Neural progenitor cell (in vitro differentiated cells): ENCODE measurements around the gene UTP3. TPM values are rescaled to one million over a fixed set of nuclear protein-coding genes. Genes with fewer than 3 reads are reported as not detected.
"Not testable (repeated sequence)": the region's sequence is repeated elsewhere in the genome, so short reads cannot be mapped to it uniquely, and the experiment has no call there.

Source experiments
- DNase-seq: peaks from one replicate; pipeline ENCODE4 v3.0.0-alpha.2; 2016; ENCODE audit warnings: low spot score
- H2AFZ ChIP-seq: fragments of 200-600 bp; sonication (generic); replicated peaks from 2 replicates; pipeline ENCODE4 v1.6.1; 2016; ENCODE audit warnings: antibody characterized with exemption
- H3F3A ChIP-seq: fragments of 200-600 bp; sonication (generic); 2 replicates; pipeline ENCODE4 v1.6.1; 2016; ENCODE audit warnings: antibody characterized with exemption, low read depth
- H3K27ac ChIP-seq: fragments of 200-600 bp; sonication (generic); 2 replicates; pipeline ENCODE4 v1.5.1; 2016; ENCODE audit warnings: mild to moderate bottlenecking
- H3K27me3 ChIP-seq: fragments of 200-600 bp; sonication (generic); 2 replicates; pipeline ENCODE4 v1.6.1; 2016; ENCODE audit warnings: mild to moderate bottlenecking, moderate library complexity
- H3K36me3 ChIP-seq: fragments of 200-600 bp; sonication (generic); 2 replicates; pipeline ENCODE4 v1.5.1; 2016
- H3K4me1 ChIP-seq: fragments of 200-600 bp; sonication (generic); 2 replicates; pipeline ENCODE4 v1.6.1; 2016; ENCODE audit warnings: mixed run types
- H3K4me2 ChIP-seq: fragments of 200-600 bp; sonication (generic); 2 replicates; pipeline ENCODE4 v1.6.1; 2016
- H3K4me3 ChIP-seq: fragments of 200-600 bp; sonication (generic); 2 replicates; pipeline ENCODE4 v1.5.1; 2016
- H3K79me2 ChIP-seq: fragments of 200-600 bp; sonication (generic); 2 replicates; pipeline ENCODE4 v1.6.1; 2016; ENCODE audit warnings: low read depth
- H3K9ac ChIP-seq: fragments of 200-600 bp; sonication (generic); 2 replicates; pipeline ENCODE4 v1.6.1; 2016
- H3K9me3 ChIP-seq: fragments of 200-600 bp; sonication (generic); 2 replicates; pipeline ENCODE4 v1.5.1; 2016; ENCODE audit warnings: low read depth
- H4K20me1 ChIP-seq: fragments of 200-600 bp; sonication (generic); 2 replicates; pipeline ENCODE4 v1.6.1; 2016; ENCODE audit warnings: low read depth
- H3K27ac Mint-ChIP-seq: 3 replicates; pipeline ENCODE4 v1.8.0; 2021; ENCODE audit warnings: mixed read lengths
- H3K27me3 Mint-ChIP-seq: 2 replicates; pipeline ENCODE4 v1.8.0; 2022; ENCODE audit warnings: low read depth, mild to moderate bottlenecking, inconsistent platforms, moderate library complexity, mixed read lengths; ENCODE audit not compliant: insufficient read depth
- H3K36me3 Mint-ChIP-seq: 3 replicates; pipeline ENCODE4 v1.8.0; 2021; ENCODE audit warnings: mixed read lengths
- H3K4me1 Mint-ChIP-seq: 3 replicates; pipeline ENCODE4 v1.8.0; 2021; ENCODE audit warnings: mixed read lengths
- H3K4me3 Mint-ChIP-seq: 3 replicates; pipeline ENCODE4 v1.8.0; 2021; ENCODE audit warnings: mild to moderate bottlenecking, moderate library complexity, mixed read lengths
- H3K9me3 Mint-ChIP-seq: 3 replicates; pipeline ENCODE4 v1.8.0; 2020; ENCODE audit warnings: mixed read lengths
- CTCF ChIP-seq: fragments of 200-600 bp; sonication (generic); IDR thresholded peaks from 2 replicates; pipeline ENCODE4 v1.5.1; 2017; ENCODE audit warnings: antibody characterized with exemption, mild to moderate bottlenecking
- EZH2 ChIP-seq: fragments of 200-600 bp; sonication (generic); IDR thresholded peaks from 2 replicates; pipeline ENCODE4 v1.6.1; 2017; ENCODE audit warnings: antibody characterized with exemption, mild to moderate bottlenecking, moderate library complexity
- EZH2phosphoT487 ChIP-seq: fragments of 200-600 bp; sonication (generic); IDR thresholded peaks from 2 replicates; pipeline ENCODE4 v1.6.1; 2017; ENCODE audit warnings: antibody characterized with exemption
- total RNA-seq: library from RNA; depleted of rRNA; stranded (reverse); fragments of >200 nt; gene quantifications from 2 replicates; pipeline ENCODE4 v1.2.3, GENCODE V29; 2015; ENCODE audit warnings: low replicate concordance

The UTP3 gene
- total RNA-seq, 1 donor from 2014 or later = 19.8 TPM

- H3K36me3 Mint-ChIP-seq = peaks cover 16% of the 10 kb centered on the region
- Histone ChIP-seq H3F3A (no peaks in the 10 kb centered on the region), H3K27ac (no peak overlapping the region), H3K79me2 (peaks cover 69% of the 10 kb centered on the region), H2AFZ (no peak overlapping the region), H3K4me3 (no peak overlapping the region), H4K20me1 (no peaks in the 10 kb centered on the region), H3K4me2 (no peak overlapping the region), H3K36me3 (no peaks in the 10 kb centered on the region), H3K9me3 (no peaks in the 10 kb centered on the region), H3K9ac (no peak overlapping the region), H3K4me1 (peaks cover 14% of the 10 kb centered on the region), H3K27me3 (no peaks in the 10 kb centered on the region)
- no peak overlapping the region for H3K4me3 Mint-ChIP-seq
- H3K27ac Mint-ChIP-seq = no peak overlapping the region
- H3K27me3 Mint-ChIP-seq = peaks cover 5% of the 10 kb centered on the region
- TF ChIP-seq EZH2 (no peak), CTCF (no peak), EZH2phosphoT487 (no peak)
- peaks cover 30% of the 10 kb centered on the region for H3K4me1 Mint-ChIP-seq
- no peaks in the 10 kb centered on the region for H3K9me3 Mint-ChIP-seq
- DNase-seq = no peak
Measured at GRCh38 chr4:70724463-70724862, 36.1 kb downstream of the UTP3 start.

- no peak overlapping the region for H3K4me2 ChIP-seq
- peaks cover 66% of the 10 kb centered on the region for H3K79me2 ChIP-seq
- no peak overlapping the region for H2AFZ ChIP-seq
- H3K36me3 ChIP-seq = no peaks in the 10 kb centered on the region
- peaks cover 14% of the 10 kb centered on the region for H3K4me1 ChIP-seq
- H3K36me3 Mint-ChIP-seq = peaks cover 16% of the 10 kb centered on the region
- peaks cover 5% of the 10 kb centered on the region for H3K27me3 Mint-ChIP-seq
- peaks cover 30% of the 10 kb centered on the region for H3K4me1 Mint-ChIP-seq
- no peaks in the 10 kb centered on the region for H4K20me1 ChIP-seq
- no peaks in the 10 kb centered on the region for H3K27me3 ChIP-seq
- H3K4me3 Mint-ChIP-seq = no peak overlapping the region
- H3K9ac ChIP-seq = no peak overlapping the region
- no peak for DNase-seq
- TF ChIP-seq EZH2 = no peak
- TF ChIP-seq EZH2phosphoT487 = no peak
- no peak for TF ChIP-seq CTCF
- H3K27ac Mint-ChIP-seq = no peak overlapping the region
- no peak overlapping the region for H3K4me3 ChIP-seq
- H3K9me3 ChIP-seq = no peaks in the 10 kb centered on the region
- H3F3A ChIP-seq = no peaks in the 10 kb centered on the region
- no peaks in the 10 kb centered on the region for H3K9me3 Mint-ChIP-seq
- H3K27ac ChIP-seq = no peak overlapping the region
Measured at GRCh38 chr4:70725633-70726032, 37.3 kb downstream of the UTP3 start.

GRCh38 chr4:70726515-70726914 is 38.2 kb downstream of the UTP3 start:
- not testable (repeated sequence) for H3K27me3 Mint-ChIP-seq, H3F3A ChIP-seq, H3K4me2 ChIP-seq, H3K9ac ChIP-seq, H3K27ac ChIP-seq, H3K4me3 Mint-ChIP-seq, DNase-seq, H3K9me3 ChIP-seq, H3K9me3 Mint-ChIP-seq, H2AFZ ChIP-seq, H4K20me1 ChIP-seq, H3K36me3 ChIP-seq, H3K27ac Mint-ChIP-seq, H3K27me3 ChIP-seq, H3K4me3 ChIP-seq
- peaks cover 57% of the 10 kb centered on the region for H3K79me2 ChIP-seq
- H3K4me1 ChIP-seq = peaks cover 14% of the 10 kb centered on the region
- peaks cover 29% of the 10 kb centered on the region for H3K4me1 Mint-ChIP-seq
- peaks cover 16% of the 10 kb centered on the region for H3K36me3 Mint-ChIP-seq

- H3K36me3 ChIP-seq = no peaks in the 10 kb centered on the region
- Mint-ChIP-seq H3K27ac (peak overlapping the region; percentile 72), H3K36me3 (peaks cover 23% of the 10 kb centered on the region), H3K4me3 (no peak overlapping the region), H3K9me3 (no peaks in the 10 kb centered on the region), H3K27me3 (no peaks in the 10 kb centered on the region), H3K4me1 (peaks cover 16% of the 10 kb centered on the region)
- H2AFZ ChIP-seq = no peak overlapping the region
- no peak for DNase-seq
- TF ChIP-seq CTCF = no peak
- no peak overlapping the region for H3K4me3 ChIP-seq
- H3K27me3 ChIP-seq = no peaks in the 10 kb centered on the region
- no peak overlapping the region for H3K27ac ChIP-seq
- no peak overlapping the region for H3K4me2 ChIP-seq
- H3K9me3 ChIP-seq = no peaks in the 10 kb centered on the region
- H3K9ac ChIP-seq = no peak overlapping the region
- H4K20me1 ChIP-seq = no peaks in the 10 kb centered on the region
- H3F3A ChIP-seq = no peaks in the 10 kb centered on the region
- peaks cover 49% of the 10 kb centered on the region for H3K79me2 ChIP-seq
- no peaks in the 10 kb centered on the region for H3K4me1 ChIP-seq
Measured at GRCh38 chr4:70728091-70728490, 39.8 kb downstream of the UTP3 start.

GRCh38 chr4:70732878-70733277 is 44.5 kb downstream of the UTP3 start:
- H3K79me2 ChIP-seq = peaks cover 48% of the 10 kb centered on the region
- H3K4me1 Mint-ChIP-seq = peaks cover 12% of the 10 kb centered on the region
- not testable (repeated sequence) for H3F3A ChIP-seq, H3K27me3 Mint-ChIP-seq, H3K27ac ChIP-seq, H3K4me3 ChIP-seq, H3K36me3 ChIP-seq, H4K20me1 ChIP-seq, H3K27ac Mint-ChIP-seq, H3K9ac ChIP-seq, H3K4me3 Mint-ChIP-seq, H2AFZ ChIP-seq, H3K9me3 ChIP-seq, H3K4me2 ChIP-seq, DNase-seq, H3K27me3 ChIP-seq, H3K9me3 Mint-ChIP-seq
- H3K4me1 ChIP-seq = peaks cover 10% of the 10 kb centered on the region
- H3K36me3 Mint-ChIP-seq = peaks cover 12% of the 10 kb centered on the region
